SK-N-SH (cell line): Measurements from ENCODE around the gene BBS9. TPM values are rescaled to one million over a fixed set of nuclear protein-coding genes. Genes with fewer than 3 reads are reported as not detected.

Experiments used
- CTCF ChIA-PET: fragments of 300-600, 350-600 bp; formaldehyde crosslinking; extraction: SDS; loops from one replicate; lab custom pipeline; 2021; lab: Yijun Ruan, JAX
- POLR2A ChIA-PET: fragments of 350-600 bp; sonication (Branson Sonifier 250); formaldehyde crosslinking; extraction: SDS; loops from one replicate; lab custom pipeline; 2020; ENCODE audit warnings: antibody characterized with exemption, inconsistent platforms; lab: Yijun Ruan, JAX
- DNase-seq: peaks from one replicate; pipeline ENCODE4 v3.0.0; 2012
- H2AFZ ChIP-seq: fragments of 200-600 bp; sonication (generic); 2 replicates; pipeline ENCODE4 v1.8.1; 2016; ENCODE audit warnings: antibody characterized with exemption, mild to moderate bottlenecking, low read depth
- H3F3A ChIP-seq: fragments of 200-600 bp; sonication (generic); replicated peaks from 2 replicates; pipeline ENCODE3; 2016; ENCODE audit warnings: antibody characterized with exemption, mild to moderate bottlenecking; ENCODE audit not compliant: insufficient read depth
- H3K27ac ChIP-seq, 2 experiments: fragments of 200-500 bp in 1 of 2; fragments of 200-600 bp in 1 of 2; sonication (Bioruptor generic) in 1 of 2; sonication (generic), shearing (Covaris generic) in 1 of 2; 2 replicates each; pipeline versions ENCODE4 v1.5.1 to v1.6.1; 2014 to 2016; ENCODE audit warnings: low read depth in 2 of 2, inconsistent platforms in 1 of 2, low read length in 1 of 2, mild to moderate bottlenecking in 1 of 2, mixed read lengths in 1 of 2
- H3K27me3 ChIP-seq: fragments of 200-600 bp; sonication (generic), shearing (Covaris generic); 2 replicates; pipeline ENCODE4 v1.6.1; 2016; ENCODE audit warnings: mixed run types; ENCODE audit not compliant: insufficient read depth
- H3K36me3 ChIP-seq, 2 experiments: fragments of 200-500 bp in 1 of 2; fragments of 200-600 bp in 1 of 2; sonication (Bioruptor generic) in 1 of 2; sonication (generic) in 1 of 2; replicated peaks in 1 of 2; 2 replicates each; pipeline versions ENCODE3 to v1.5.1; 2014 to 2016; ENCODE audit warnings: low read length in 1 of 2, mild to moderate bottlenecking in 1 of 2; ENCODE audit not compliant: insufficient read depth in 2 of 2, control insufficient read depth in 1 of 2
- H3K4me1 ChIP-seq, 2 experiments: fragments of 200-500 bp in 1 of 2; fragments of 200-600 bp in 1 of 2; sonication (Bioruptor generic) in 1 of 2; sonication (generic), shearing (Covaris generic) in 1 of 2; 2 replicates each; pipeline versions ENCODE4 v1.5.1 to v1.6.1; 2014 to 2016; ENCODE audit warnings: low read depth in 1 of 2, low read length in 1 of 2, mixed run types in 1 of 2; ENCODE audit not compliant: insufficient read depth in 2 of 2, control insufficient read depth in 1 of 2
- H3K4me2 ChIP-seq: fragments of 200-600 bp; sonication (generic), shearing (Covaris generic); 2 replicates; pipeline ENCODE4 v1.6.1; 2017; ENCODE audit warnings: mixed run types
- H3K4me3 ChIP-seq, 2 experiments: fragments of 200-500 bp in 1 of 2; fragments of 200-600 bp in 1 of 2; sonication (Bioruptor generic) in 1 of 2; sonication (generic), shearing (Covaris generic) in 1 of 2; 2 replicates each; pipeline versions ENCODE4 v1.5.1 to v1.8.1; 2014 to 2016; ENCODE audit warnings: low read depth in 2 of 2, inconsistent platforms in 1 of 2, low read length in 1 of 2, mild to moderate bottlenecking in 1 of 2, mixed read lengths in 1 of 2, moderate library complexity in 1 of 2
- H3K79me2 ChIP-seq: fragments of 200-600 bp; sonication (generic); 2 replicates; pipeline ENCODE4 v1.8.1; 2017; ENCODE audit warnings: mild to moderate bottlenecking; ENCODE audit not compliant: insufficient read depth
- H3K9ac ChIP-seq: fragments of 200-600 bp; sonication (generic); 2 replicates; pipeline ENCODE4 v1.6.1; 2017; ENCODE audit warnings: mixed run types
- H3K9me2 ChIP-seq: fragments of 200-600 bp; sonication (generic); 2 replicates; pipeline ENCODE4 v1.6.1; 2017; ENCODE audit warnings: mixed run types
- H3K9me3 ChIP-seq: fragments of 200-600 bp; sonication (generic); 2 replicates; pipeline ENCODE4 v1.6.1; 2017; ENCODE audit warnings: mixed run types, mild to moderate bottlenecking, moderate library complexity
- H4K20me1 ChIP-seq: fragments of 200-600 bp; sonication (generic); 2 replicates; pipeline ENCODE4 v1.6.1; 2017; ENCODE audit warnings: mild to moderate bottlenecking, mixed run types; ENCODE audit not compliant: insufficient read depth
- CHD2 ChIP-seq: fragments of 150-350 bp; IDR thresholded peaks from 2 replicates; pipeline ENCODE4 v1.6.1; 2018; ENCODE audit warnings: low read length; ENCODE audit not compliant: partially characterized antibody
- EZH2phosphoT487 ChIP-seq: fragments of 200-600 bp; sonication (generic); IDR thresholded peaks from 2 replicates; pipeline ENCODE4 v1.6.1; 2017; ENCODE audit warnings: low read depth, mixed run types, mild to moderate bottlenecking, antibody characterized with exemption, moderate library complexity, borderline replicate concordance
- FOXJ3 ChIP-seq: sonication (generic); formaldehyde crosslinking; IDR thresholded peaks from 2 replicates; pipeline ENCODE4 v1.5.1; 2020; ENCODE audit warnings: mild to moderate bottlenecking, missing genetic modification reagents
- FOXM1 ChIP-seq: IDR thresholded peaks from 2 replicates; pipeline ENCODE4 v1.4.0; 2012; ENCODE audit warnings: low read depth, mild to moderate bottlenecking
- GABPA ChIP-seq: IDR thresholded peaks from 2 replicates; pipeline ENCODE4 v1.4.0; 2012; ENCODE audit warnings: low read depth, mild to moderate bottlenecking
- GATA2 ChIP-seq: sonication (generic); formaldehyde crosslinking; IDR thresholded peaks from 2 replicates; pipeline ENCODE4 v1.5.0; 2020; ENCODE audit warnings: mild to moderate bottlenecking, missing genetic modification reagents
- NFIC ChIP-seq: IDR thresholded peaks from 2 replicates; pipeline ENCODE4 v1.4.0; 2012; ENCODE audit warnings: borderline replicate concordance
- NRF1 ChIP-seq: IDR thresholded peaks from 2 replicates; pipeline ENCODE4 v1.6.1; 2012; ENCODE audit warnings: low read depth, mild to moderate bottlenecking, low read length
- RCOR1 ChIP-seq: fragments of 150-350 bp; IDR thresholded peaks from 2 replicates; pipeline ENCODE4 v1.6.1; 2017; ENCODE audit warnings: antibody characterized with exemption, low read length
- RXRA ChIP-seq: IDR thresholded peaks from 2 replicates; pipeline ENCODE4 v1.4.0; 2012; ENCODE audit warnings: low read depth, mild to moderate bottlenecking, borderline replicate concordance
- SIN3A ChIP-seq: IDR thresholded peaks from 2 replicates; pipeline ENCODE4 v1.6.1; 2012; ENCODE audit warnings: low read depth, mild to moderate bottlenecking, low read length, moderate library complexity, borderline replicate concordance
- TAF1 ChIP-seq: IDR thresholded peaks from 2 replicates; pipeline ENCODE4 v1.6.1; 2012; ENCODE audit warnings: low read depth, mild to moderate bottlenecking, low read length, moderate library complexity, borderline replicate concordance
- TEAD4 ChIP-seq: IDR thresholded peaks from 2 replicates; pipeline ENCODE4 v1.4.0; 2012; ENCODE audit warnings: mild to moderate bottlenecking, borderline replicate concordance; ENCODE audit not compliant: insufficient read depth
- WGBS: methylation state at CpG from one replicate; pipeline ENCODE4 v1.1.6; 2017; ENCODE audit warnings: low lambda C conversion rate; 5-methylcytosine and 5-hydroxymethylcytosine counted together
- polyA plus RNA-seq, 3 experiments: library from polyadenylated mRNA; depleted of rRNA; stranded (reverse); fragments of >200 nt; gene quantifications; 2 replicates each; pipeline ENCODE4 v1.2.3, GENCODE V29; 2012
- TF ChIP-seq, protein P1 (sequence below): IDR thresholded peaks from 2 replicates; pipeline ENCODE4 v1.4.0; 2012; ENCODE audit warnings: low read depth, borderline replicate concordance
- TF ChIP-seq, protein P2 (sequence below): fragments of 200-600 bp; sonication (generic); IDR thresholded peaks from 2 replicates; pipeline ENCODE4 v1.6.1; 2017; ENCODE audit warnings: antibody characterized with exemption, mild to moderate bottlenecking, moderate library complexity
- TF ChIP-seq, protein P3 (sequence below): IDR thresholded peaks from 2 replicates; pipeline ENCODE4 v1.4.0; 2012; ENCODE audit warnings: low read depth
- TF ChIP-seq, protein P4 (sequence below): fragments of 150-350 bp; IDR thresholded peaks from 2 replicates; pipeline ENCODE4 v1.6.1; 2016; ENCODE audit warnings: mild to moderate bottlenecking, low read depth, low read length

Gene BBS9
- polyA plus RNA-seq, 1 of the 3 experiments (the other 2 are of a cell fraction) = 7.5 TPM

DNA sequence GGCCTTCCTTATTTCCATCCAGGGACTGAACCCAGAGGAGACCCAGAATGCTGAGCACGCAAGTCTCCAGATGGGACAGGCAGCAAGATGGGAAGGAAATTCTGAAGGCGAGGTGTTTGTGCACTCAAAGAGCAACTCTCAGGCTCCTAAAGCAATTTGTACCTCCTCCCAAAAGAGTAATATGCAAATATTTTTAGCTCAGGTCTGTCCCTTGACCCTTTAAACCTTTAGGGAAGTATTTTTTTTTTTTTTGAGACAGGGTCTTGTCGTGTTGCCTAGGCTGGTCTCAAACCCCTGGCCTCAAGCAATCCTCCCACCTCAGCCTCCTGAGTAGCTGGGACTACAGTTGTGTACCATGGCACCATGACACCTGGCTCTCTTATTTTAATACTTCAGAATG lies 28.6 kb upstream of the BBS9 start (continued):
- no peak for TF ChIP-seq RXRA

DNA sequence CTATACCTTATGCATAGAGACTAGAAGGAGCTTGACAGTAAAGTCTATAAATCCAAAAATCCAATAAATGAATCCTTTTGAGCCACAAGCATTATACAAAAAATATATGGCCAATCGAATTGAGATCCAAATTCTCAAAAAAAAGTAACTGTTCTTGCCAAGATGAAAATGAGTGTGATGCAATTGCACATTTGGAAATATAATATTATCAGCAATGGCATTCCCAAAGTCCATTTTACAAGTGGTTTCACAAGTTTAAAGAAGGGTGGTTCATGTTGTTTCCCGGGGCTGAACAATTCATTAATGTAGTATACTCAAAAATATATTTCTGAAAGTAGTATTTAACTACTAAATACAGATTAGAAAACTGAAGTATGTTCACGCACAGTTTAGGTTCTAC lies 27.5 kb upstream of the BBS9 start:
- Histone ChIP-seq H3K4me1 (peaks cover 0 to 3% of the 10 kb centered on the region in 2 experiments; a peak in 1 of 4 replicates), H3K4me3 (no peak overlapping the region), H3K9ac (no peak overlapping the region), H3K4me2 (no peak overlapping the region), H3K36me3 (peaks cover 52 to 55% of the 10 kb centered on the region in 2 experiments), H3K9me2 (no peaks in the 10 kb centered on the region), H4K20me1 (peaks cover 33% of the 10 kb centered on the region), H3F3A (no peaks in the 10 kb centered on the region), H3K79me2 (peaks cover 65% of the 10 kb centered on the region), H2AFZ (no peak overlapping the region), H3K27me3 (no peaks in the 10 kb centered on the region), H3K27ac (no peak overlapping the region), H3K9me3 (no peaks in the 10 kb centered on the region)
- DNase-seq = no peak
- ChIA-PET CTCF (interaction anchor here (0.7 to 1.3 kb wide), 4 partner anchors 8 to 337 kb away, joined by 3 to 4 read pairs (median 4); no protein-coding TSS in a partner anchor), POLR2A (no interaction called here)
- TF ChIP-seq FOXJ3 (no peak), CHD2 (no peak), GABPA (no peak), TAF1 (no peak), TEAD4 (no peak), NFIC (no peak), RCOR1 (no peak), NRF1 (no peak), FOXM1 (no peak), GATA2 (CRISPR knock-in tag) (no peak), EZH2phosphoT487 (no peak), SIN3A (no peak)
- TF ChIP-seq, protein P1, sequence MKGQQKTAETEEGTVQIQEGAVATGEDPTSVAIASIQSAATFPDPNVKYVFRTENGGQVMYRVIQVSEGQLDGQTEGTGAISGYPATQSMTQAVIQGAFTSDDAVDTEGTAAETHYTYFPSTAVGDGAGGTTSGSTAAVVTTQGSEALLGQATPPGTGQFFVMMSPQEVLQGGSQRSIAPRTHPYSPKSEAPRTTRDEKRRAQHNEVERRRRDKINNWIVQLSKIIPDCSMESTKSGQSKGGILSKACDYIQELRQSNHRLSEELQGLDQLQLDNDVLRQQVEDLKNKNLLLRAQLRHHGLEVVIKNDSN = no peak
- TF ChIP-seq, protein P2, sequence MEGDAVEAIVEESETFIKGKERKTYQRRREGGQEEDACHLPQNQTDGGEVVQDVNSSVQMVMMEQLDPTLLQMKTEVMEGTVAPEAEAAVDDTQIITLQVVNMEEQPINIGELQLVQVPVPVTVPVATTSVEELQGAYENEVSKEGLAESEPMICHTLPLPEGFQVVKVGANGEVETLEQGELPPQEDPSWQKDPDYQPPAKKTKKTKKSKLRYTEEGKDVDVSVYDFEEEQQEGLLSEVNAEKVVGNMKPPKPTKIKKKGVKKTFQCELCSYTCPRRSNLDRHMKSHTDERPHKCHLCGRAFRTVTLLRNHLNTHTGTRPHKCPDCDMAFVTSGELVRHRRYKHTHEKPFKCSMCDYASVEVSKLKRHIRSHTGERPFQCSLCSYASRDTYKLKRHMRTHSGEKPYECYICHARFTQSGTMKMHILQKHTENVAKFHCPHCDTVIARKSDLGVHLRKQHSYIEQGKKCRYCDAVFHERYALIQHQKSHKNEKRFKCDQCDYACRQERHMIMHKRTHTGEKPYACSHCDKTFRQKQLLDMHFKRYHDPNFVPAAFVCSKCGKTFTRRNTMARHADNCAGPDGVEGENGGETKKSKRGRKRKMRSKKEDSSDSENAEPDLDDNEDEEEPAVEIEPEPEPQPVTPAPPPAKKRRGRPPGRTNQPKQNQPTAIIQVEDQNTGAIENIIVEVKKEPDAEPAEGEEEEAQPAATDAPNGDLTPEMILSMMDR = no peak
- TF ChIP-seq, protein P3, sequence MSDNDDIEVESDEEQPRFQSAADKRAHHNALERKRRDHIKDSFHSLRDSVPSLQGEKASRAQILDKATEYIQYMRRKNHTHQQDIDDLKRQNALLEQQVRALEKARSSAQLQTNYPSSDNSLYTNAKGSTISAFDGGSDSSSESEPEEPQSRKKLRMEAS = no peak
- TF ChIP-seq, protein P4, sequence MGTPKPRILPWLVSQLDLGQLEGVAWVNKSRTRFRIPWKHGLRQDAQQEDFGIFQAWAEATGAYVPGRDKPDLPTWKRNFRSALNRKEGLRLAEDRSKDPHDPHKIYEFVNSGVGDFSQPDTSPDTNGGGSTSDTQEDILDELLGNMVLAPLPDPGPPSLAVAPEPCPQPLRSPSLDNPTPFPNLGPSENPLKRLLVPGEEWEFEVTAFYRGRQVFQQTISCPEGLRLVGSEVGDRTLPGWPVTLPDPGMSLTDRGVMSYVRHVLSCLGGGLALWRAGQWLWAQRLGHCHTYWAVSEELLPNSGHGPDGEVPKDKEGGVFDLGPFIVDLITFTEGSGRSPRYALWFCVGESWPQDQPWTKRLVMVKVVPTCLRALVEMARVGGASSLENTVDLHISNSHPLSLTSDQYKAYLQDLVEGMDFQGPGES = no peak
- 87% methylated on average over 3 of the region's 3 CpGs for WGBS
